Effector memory CD4-positive, alpha-beta T cell (primary cell): ENCODE measurements around the gene SERPINB13.
"Not testable (repeated sequence)": the region's sequence is repeated elsewhere in the genome, so short reads cannot be mapped to it uniquely, and the experiment has no call there.

Experiments used
- DNase-seq, 3 donors: peaks; one replicate each; pipeline ENCODE4 v3.0.0-alpha.2; 2020
- H3K27ac ChIP-seq: 2 replicates; pipeline ENCODE4 v1.7.0; 2013; ENCODE audit warnings: mild to moderate bottlenecking, low read length, moderate library complexity; ENCODE audit not compliant: insufficient read depth, poor library complexity, severe bottlenecking
- H3K27me3 ChIP-seq: replicated peaks from 2 replicates; pipeline ENCODE4 v1.7.0; 2013; ENCODE audit warnings: mild to moderate bottlenecking, low read length; ENCODE audit not compliant: insufficient read depth, control insufficient read depth, poor library complexity, severe bottlenecking
- H3K36me3 ChIP-seq: 2 replicates; pipeline ENCODE4 v1.7.0; 2013; ENCODE audit warnings: mild to moderate bottlenecking, low read length, moderate library complexity; ENCODE audit not compliant: control insufficient read depth, insufficient read depth
- H3K4me1 ChIP-seq: 2 replicates; pipeline ENCODE4 v1.7.0; 2013; ENCODE audit warnings: low read length, mild to moderate bottlenecking; ENCODE audit not compliant: control insufficient read depth, insufficient read depth, poor library complexity, severe bottlenecking
- H3K4me3 ChIP-seq: 2 replicates; pipeline ENCODE4 v1.7.0; 2013; ENCODE audit warnings: low read length, low read depth, mild to moderate bottlenecking; ENCODE audit not compliant: insufficient read depth, poor library complexity, severe bottlenecking
- H3K9me3 ChIP-seq: 2 replicates; pipeline ENCODE4 v1.7.0; 2013; ENCODE audit warnings: mild to moderate bottlenecking, low read length, moderate library complexity; ENCODE audit not compliant: control insufficient read depth

SERPINB13 gene

GRCh38 chr18:63644142-63644541 lies 57.0 kb downstream of the SERPINB13 start, which contains the start of gene SERPINB4:
Gene SERPINB4, minus strand, starts transcription at chr18:63644256. Its CDS starts 679 bp downstream, at chr18:63643577.
- not testable (repeated sequence) for H3K9me3 ChIP-seq, H3K27ac ChIP-seq, H3K4me1 ChIP-seq, H3K27me3 ChIP-seq, H3K36me3 ChIP-seq, DNase-seq, H3K4me3 ChIP-seq

- H3K27me3 ChIP-seq, H3K27ac ChIP-seq, H3K9me3 ChIP-seq, H3K36me3 ChIP-seq, DNase-seq, H3K4me3 ChIP-seq, H3K4me1 ChIP-seq: not testable (repeated sequence)
Observed at GRCh38 chr18:63644694-63645093, 57.6 kb downstream of the SERPINB13 start.

- H3K27me3 ChIP-seq: no peaks in the 10 kb centered on the region
- no peaks in the 10 kb centered on the region for H3K36me3 ChIP-seq
- no peaks in the 10 kb centered on the region for H3K9me3 ChIP-seq
- no peak overlapping the region for H3K4me3 ChIP-seq
- H3K27ac ChIP-seq: no peak overlapping the region
- DNase-seq: no peak
- H3K4me1 ChIP-seq: no peaks in the 10 kb centered on the region
Observed at GRCh38 chr18:63646936-63647335, 59.8 kb downstream of the SERPINB13 start.

DNA sequence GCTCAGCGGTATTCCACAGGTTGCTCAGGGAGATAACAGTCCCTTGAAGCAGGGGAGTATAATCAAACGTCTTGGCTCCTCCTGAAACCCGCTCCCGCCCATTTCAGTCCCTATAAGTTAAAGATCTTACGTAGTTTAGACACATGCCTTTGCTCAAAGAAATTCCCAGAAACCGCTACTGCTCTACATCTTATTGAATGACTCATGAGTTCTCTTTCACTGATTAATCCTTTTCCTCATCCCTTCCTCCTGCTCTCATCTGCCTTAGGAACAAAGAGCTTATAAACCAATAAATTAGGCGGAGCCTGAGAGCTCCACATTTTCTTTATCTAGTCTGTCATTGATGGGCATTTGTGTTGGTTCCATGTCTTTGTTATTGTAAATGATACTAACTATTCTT lies 61.1 kb downstream of the SERPINB13 start:
- H3K27ac ChIP-seq: no peak overlapping the region
- DNase-seq: no peak
- H3K4me1 ChIP-seq: no peaks in the 10 kb centered on the region

More for the DNA sequence above, 61.1 kb downstream of the SERPINB13 start:
- Histone ChIP-seq H3K4me3 (no peak overlapping the region), H3K36me3 (no peaks in the 10 kb centered on the region), H3K9me3 (no peaks in the 10 kb centered on the region), H3K27me3 (no peaks in the 10 kb centered on the region)
